GM21447 (cell line): Measurements from ENCODE around the gene THAP2.

ENCODE experiments used
- ATAC-seq: cut with Tn5 transposase; IDR thresholded peaks from one replicate; pipeline ENCODE4 v1.9.1; 2021; ENCODE audit not compliant: unreplicated experiment

Gene THAP2

GRCh38 chr12:71663561-71664410 is at the start of gene THAP2, which contains the start of gene ZFC3H1:
TSS of gene THAP2 (plus strand) at chr12:71664301. CDS start at chr12:71664510, 209 bp downstream.
TSS of gene ZFC3H1 (minus strand) at chr12:71663848. CDS start at chr12:71663610, 238 bp downstream.
- ATAC-seq, result peak; percentile 90

- no peak for ATAC-seq
Observed at GRCh38 chr12:71621938-71622337, 42.2 kb upstream of the THAP2 start.

GRCh38 chr12:71625476-71625875 is 38.6 kb upstream of the THAP2 start:
- ATAC-seq, result no peak

- ATAC-seq, result peak; percentile 80
Observed at GRCh38 chr12:71626098-71626497, 38.0 kb upstream of the THAP2 start.

- no peak for ATAC-seq
Observed at GRCh38 chr12:71626768-71627167, 37.3 kb upstream of the THAP2 start.

- no peak for ATAC-seq
Observed at GRCh38 chr12:71627438-71628002, 36.6 kb upstream of the THAP2 start.

- peak; percentile 77 for ATAC-seq
Observed at GRCh38 chr12:71636704-71637115, 27.4 kb upstream of the THAP2 start.

- no peak for ATAC-seq
Observed at GRCh38 chr12:71638499-71638898, 25.6 kb upstream of the THAP2 start.

GRCh38 chr12:71639341-71639760 is 24.8 kb upstream of the THAP2 start:
- no peak for ATAC-seq

- ATAC-seq, result no peak
Observed at GRCh38 chr12:71640316-71640715, 23.8 kb upstream of the THAP2 start.

GRCh38 chr12:71641390-71641789 is 22.7 kb upstream of the THAP2 start:
- ATAC-seq, result no peak

- ATAC-seq, result no peak
Observed at GRCh38 chr12:71642264-71642663, 21.8 kb upstream of the THAP2 start.

GRCh38 chr12:71645268-71645667 is 18.8 kb upstream of the THAP2 start:
- no peak for ATAC-seq

GRCh38 chr12:71646512-71646911 is 17.6 kb upstream of the THAP2 start:
- ATAC-seq, result no peak

GRCh38 chr12:71648537-71648936 is 15.6 kb upstream of the THAP2 start:
- no peak for ATAC-seq

GRCh38 chr12:71649401-71649800 is 14.7 kb upstream of the THAP2 start:
- no peak for ATAC-seq

GRCh38 chr12:71652656-71653055 is 11.4 kb upstream of the THAP2 start:
- no peak for ATAC-seq

- no peak for ATAC-seq
Observed at GRCh38 chr12:71653137-71653536, 11.0 kb upstream of the THAP2 start.

GRCh38 chr12:71654200-71654599 is 9.9 kb upstream of the THAP2 start:
- no peak for ATAC-seq

GRCh38 chr12:71655495-71655894 is 8.6 kb upstream of the THAP2 start:
- no peak for ATAC-seq

GRCh38 chr12:71655907-71656306 is 8.2 kb upstream of the THAP2 start:
- no peak for ATAC-seq

- ATAC-seq, result no peak
Observed at GRCh38 chr12:71656740-71657139, 7.4 kb upstream of the THAP2 start.
